SU-DHL-6 (cell line): Measurements from ENCODE around the gene ZMYM4.

Experiments
- H2AFZ ChIP-seq: fragments of 200-600 bp; sonication (generic); 2 replicates; pipeline ENCODE4 v1.6.1; 2014; ENCODE audit warnings: low read depth, mild to moderate bottlenecking, moderate library complexity, mixed read lengths, antibody characterized with exemption, low read length; ENCODE audit not compliant: severe bottlenecking
- H3F3A ChIP-seq: fragments of 200-600 bp; shearing (Covaris generic); 2 replicates; pipeline ENCODE4 v1.6.0; 2016; ENCODE audit warnings: antibody characterized with exemption, mild to moderate bottlenecking; ENCODE audit not compliant: insufficient read depth
- H3K27ac ChIP-seq: fragments of 200-600 bp; sonication (generic); 2 replicates; pipeline ENCODE4 v1.5.1; 2016; ENCODE audit warnings: low read depth, mild to moderate bottlenecking, low read length, moderate library complexity, mixed read lengths
- H3K27me3 ChIP-seq: fragments of 200-600 bp; sonication (generic), shearing (Covaris generic); 2 replicates; pipeline ENCODE4 v1.6.0; 2014; ENCODE audit warnings: mild to moderate bottlenecking, low read length
- H3K36me3 ChIP-seq: fragments of 200-600 bp; sonication (generic); 2 replicates; pipeline ENCODE4 v1.6.1; 2014; ENCODE audit warnings: mild to moderate bottlenecking, low read length, mixed read lengths
- H3K4me2 ChIP-seq: fragments of 300-600, 200-600 bp; shearing (Covaris generic), sonication (generic); 2 replicates; pipeline ENCODE4 v1.6.0; 2014; ENCODE audit warnings: low read length, low read depth, mild to moderate bottlenecking; ENCODE audit not compliant: poor library complexity, severe bottlenecking
- H3K4me3 ChIP-seq: fragments of 200-600 bp; sonication (generic); 2 replicates; pipeline ENCODE4 v1.5.1; 2014; ENCODE audit warnings: antibody characterized with exemption, low read length, mild to moderate bottlenecking, mixed read lengths; ENCODE audit not compliant: insufficient read depth, poor library complexity, severe bottlenecking
- H3K79me2 ChIP-seq: fragments of 200-600 bp; sonication (generic); 2 replicates; pipeline ENCODE4 v1.6.1; 2014; ENCODE audit warnings: mild to moderate bottlenecking, low read length, moderate library complexity; ENCODE audit not compliant: insufficient read depth
- H3K9ac ChIP-seq: fragments of 200-600 bp; sonication (generic); 2 replicates; pipeline ENCODE4 v1.7.0; 2014; ENCODE audit warnings: mild to moderate bottlenecking, low read length
- H3K9me2 ChIP-seq: fragments of 200-600 bp; sonication (generic); replicated peaks from 2 replicates; pipeline ENCODE4 v1.6.1; 2014; ENCODE audit warnings: low read length; ENCODE audit not compliant: insufficient read depth
- H3K9me3 ChIP-seq: fragments of 200-600 bp; sonication (generic); 2 replicates; pipeline ENCODE4 v1.6.1; 2014; ENCODE audit warnings: low read length, mixed read lengths; ENCODE audit not compliant: insufficient read depth
- H4K20me1 ChIP-seq: fragments of 200-600 bp; sonication (generic); 2 replicates; pipeline ENCODE4 v1.6.1; 2014; ENCODE audit warnings: low read depth, mild to moderate bottlenecking, antibody characterized with exemption, low read length, moderate library complexity, mixed read lengths
- EZH2phosphoT487 ChIP-seq: fragments of 200-600 bp; sonication (generic), shearing (Covaris generic); conservative IDR thresholded peaks from 2 replicates; pipeline ENCODE4 v1.6.1; 2018; ENCODE audit warnings: mild to moderate bottlenecking, antibody characterized with exemption, low read length, moderate library complexity, mixed read lengths
- TF ChIP-seq, protein P1 (sequence below): fragments of 200-600 bp; sonication (generic); IDR thresholded peaks from one replicate; pipeline ENCODE4 v1.5.1; 2017; ENCODE audit warnings: antibody characterized with exemption, mild to moderate bottlenecking, low read length, moderate library complexity; ENCODE audit not compliant: insufficient read depth, poor library complexity, severe bottlenecking

The ZMYM4 gene

DNA sequence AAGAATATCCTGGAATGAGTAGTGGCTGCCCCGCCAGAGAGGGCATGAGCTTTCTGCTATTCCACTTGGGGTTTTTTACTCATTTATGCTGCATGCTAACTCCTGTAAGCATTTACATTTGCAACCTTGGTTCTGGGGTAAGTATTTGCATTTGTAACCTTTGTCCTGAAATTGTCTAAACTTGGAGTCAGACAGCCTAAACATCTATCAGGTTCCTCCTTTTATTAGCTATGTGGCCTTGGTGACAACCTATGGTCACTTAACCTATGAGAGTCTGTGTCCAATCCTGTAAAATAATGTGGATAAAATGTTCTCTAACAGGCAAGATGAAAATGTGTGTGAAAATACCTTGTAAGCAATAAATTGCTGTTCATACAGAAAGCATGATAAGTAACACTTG, 8.9 kb upstream of the ZMYM4 start:
- no peaks in the 10 kb centered on the region for H3K36me3 ChIP-seq
- H3K27ac ChIP-seq, result no peak overlapping the region
- H3K27me3 ChIP-seq, result no peaks in the 10 kb centered on the region
- no peak overlapping the region for H2AFZ ChIP-seq
- H3F3A ChIP-seq, result no peaks in the 10 kb centered on the region
- TF ChIP-seq, protein P1, sequence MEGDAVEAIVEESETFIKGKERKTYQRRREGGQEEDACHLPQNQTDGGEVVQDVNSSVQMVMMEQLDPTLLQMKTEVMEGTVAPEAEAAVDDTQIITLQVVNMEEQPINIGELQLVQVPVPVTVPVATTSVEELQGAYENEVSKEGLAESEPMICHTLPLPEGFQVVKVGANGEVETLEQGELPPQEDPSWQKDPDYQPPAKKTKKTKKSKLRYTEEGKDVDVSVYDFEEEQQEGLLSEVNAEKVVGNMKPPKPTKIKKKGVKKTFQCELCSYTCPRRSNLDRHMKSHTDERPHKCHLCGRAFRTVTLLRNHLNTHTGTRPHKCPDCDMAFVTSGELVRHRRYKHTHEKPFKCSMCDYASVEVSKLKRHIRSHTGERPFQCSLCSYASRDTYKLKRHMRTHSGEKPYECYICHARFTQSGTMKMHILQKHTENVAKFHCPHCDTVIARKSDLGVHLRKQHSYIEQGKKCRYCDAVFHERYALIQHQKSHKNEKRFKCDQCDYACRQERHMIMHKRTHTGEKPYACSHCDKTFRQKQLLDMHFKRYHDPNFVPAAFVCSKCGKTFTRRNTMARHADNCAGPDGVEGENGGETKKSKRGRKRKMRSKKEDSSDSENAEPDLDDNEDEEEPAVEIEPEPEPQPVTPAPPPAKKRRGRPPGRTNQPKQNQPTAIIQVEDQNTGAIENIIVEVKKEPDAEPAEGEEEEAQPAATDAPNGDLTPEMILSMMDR, result no peak
- no peak for TF ChIP-seq EZH2phosphoT487
- H3K9me2 ChIP-seq, result no peaks in the 10 kb centered on the region
- no peak overlapping the region for H3K9ac ChIP-seq
- no peaks in the 10 kb centered on the region for H4K20me1 ChIP-seq
- no peaks in the 10 kb centered on the region for H3K79me2 ChIP-seq
- H3K4me2 ChIP-seq, result no peak overlapping the region
- H3K9me3 ChIP-seq, result no peaks in the 10 kb centered on the region
- H3K4me3 ChIP-seq, result no peak overlapping the region

DNA sequence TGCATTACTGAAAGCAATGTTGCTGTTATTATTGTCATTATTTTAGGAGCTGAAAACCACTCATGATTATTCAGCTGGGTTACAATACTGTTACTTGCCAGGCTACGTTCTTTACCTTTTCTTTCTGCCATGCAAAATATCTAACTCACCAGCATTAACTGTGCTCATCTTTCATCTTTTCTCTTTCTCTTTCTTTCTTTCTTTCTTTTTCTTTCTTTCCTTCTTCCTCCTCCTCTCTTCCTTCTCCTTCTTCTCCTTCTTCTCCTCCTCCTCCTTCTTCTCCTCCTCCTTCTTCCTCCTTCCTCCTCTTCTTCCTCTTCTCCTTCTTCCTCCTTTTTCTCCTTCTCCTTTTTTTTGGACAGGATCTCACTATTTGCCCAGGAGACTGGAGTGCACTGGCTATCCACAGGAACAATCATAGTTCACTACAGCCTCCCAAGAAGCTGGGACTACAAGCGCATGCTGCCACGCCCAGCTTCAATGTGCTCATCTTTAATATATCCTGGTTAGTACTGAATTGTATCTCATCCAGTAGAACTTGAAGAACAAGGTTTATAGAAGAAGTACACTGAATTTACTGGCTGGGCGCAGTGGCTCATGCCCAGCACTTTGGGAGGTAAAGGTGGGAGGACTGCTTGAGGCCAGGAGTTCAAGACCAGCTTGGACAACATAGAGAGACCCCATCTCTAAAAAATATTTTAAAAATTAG, 6.9 kb upstream of the ZMYM4 start:
- H3K9ac ChIP-seq, result no peak overlapping the region
- H3K79me2 ChIP-seq, result no peaks in the 10 kb centered on the region
- H3K27ac ChIP-seq, result no peak overlapping the region
- no peak overlapping the region for H3K4me2 ChIP-seq
- H3K36me3 ChIP-seq, result no peaks in the 10 kb centered on the region
- H4K20me1 ChIP-seq, result no peaks in the 10 kb centered on the region
- TF ChIP-seq EZH2phosphoT487, result no peak
- TF ChIP-seq, protein P1, result no peak
- no peaks in the 10 kb centered on the region for H3K27me3 ChIP-seq
- no peaks in the 10 kb centered on the region for H3K9me2 ChIP-seq
- no peak overlapping the region for H3K4me3 ChIP-seq
- H3K9me3 ChIP-seq, result no peaks in the 10 kb centered on the region
- no peak overlapping the region for H2AFZ ChIP-seq
- no peaks in the 10 kb centered on the region for H3F3A ChIP-seq

DNA sequence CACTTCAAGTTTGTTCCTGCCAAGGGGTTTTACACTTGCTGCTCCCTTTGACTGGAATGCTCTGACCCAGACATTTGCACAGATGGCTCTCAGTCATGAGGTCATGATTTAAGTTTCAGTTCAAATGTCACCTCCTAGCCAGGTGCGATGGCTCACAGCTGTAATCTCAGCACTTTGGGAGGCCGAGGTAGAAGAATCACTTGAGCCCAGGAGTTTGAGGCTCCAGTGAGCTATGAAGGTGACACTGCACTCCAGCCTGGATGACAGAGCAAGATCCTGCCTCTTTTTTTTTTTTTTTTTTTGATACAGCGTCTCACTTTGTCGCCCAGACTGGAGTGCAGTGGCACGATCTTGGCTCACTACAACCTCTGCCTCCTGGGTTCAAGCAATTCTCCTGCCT, 4.5 kb upstream of the ZMYM4 start:
- Histone ChIP-seq H2AFZ (no peak overlapping the region), H4K20me1 (no peaks in the 10 kb centered on the region), H3K27me3 (no peaks in the 10 kb centered on the region), H3F3A (no peaks in the 10 kb centered on the region), H3K9ac (no peak overlapping the region), H3K9me2 (no peaks in the 10 kb centered on the region), H3K9me3 (no peaks in the 10 kb centered on the region), H3K4me3 (no peak overlapping the region), H3K27ac (no peak overlapping the region), H3K79me2 (no peaks in the 10 kb centered on the region), H3K36me3 (no peaks in the 10 kb centered on the region), H3K4me2 (no peak overlapping the region)
- TF ChIP-seq, protein P1, result no peak
- no peak for TF ChIP-seq EZH2phosphoT487
